ENCODE measurements around the gene AK6.

- TF ChIP-seq CTCF (conservative IDR thresholded peaks at IDR 0.05; ENCODE audit: low read depth, low read length) (no peak), EZH2 (IDR thresholded peaks at IDR 0.05; ENCODE audit: low read length, unreplicated experiment) (no peak), EZH2phosphoT487 (IDR thresholded peaks at IDR 0.05; ENCODE audit: borderline replicate concordance, low read length) (no peak)
Measured at GRCh38 chr5:69378376-69378775, 9.1 kb upstream of the AK6 start.

All from PC-3 (cell line).